Epithelial cell of prostate (primary cell): ENCODE results near the gene INF2.
A peak's percentile ranks its signal among the peaks of the same experiment; 100 is the strongest.
"Not testable (repeated sequence)": the region's sequence is repeated elsewhere in the genome, so short reads cannot be mapped to it uniquely, and the experiment has no call there.

Experiments
- DNase-seq: peaks from one replicate; pipeline ENCODE4 v3.0.0-alpha.2; 2011; ENCODE audit warnings: low read depth, low spot score
- H3K27ac ChIP-seq: fragments of 450-650 bp; 2 replicates; pipeline ENCODE4 v1.5.1; 2017; ENCODE audit warnings: mild to moderate bottlenecking

The INF2 gene

DNA sequence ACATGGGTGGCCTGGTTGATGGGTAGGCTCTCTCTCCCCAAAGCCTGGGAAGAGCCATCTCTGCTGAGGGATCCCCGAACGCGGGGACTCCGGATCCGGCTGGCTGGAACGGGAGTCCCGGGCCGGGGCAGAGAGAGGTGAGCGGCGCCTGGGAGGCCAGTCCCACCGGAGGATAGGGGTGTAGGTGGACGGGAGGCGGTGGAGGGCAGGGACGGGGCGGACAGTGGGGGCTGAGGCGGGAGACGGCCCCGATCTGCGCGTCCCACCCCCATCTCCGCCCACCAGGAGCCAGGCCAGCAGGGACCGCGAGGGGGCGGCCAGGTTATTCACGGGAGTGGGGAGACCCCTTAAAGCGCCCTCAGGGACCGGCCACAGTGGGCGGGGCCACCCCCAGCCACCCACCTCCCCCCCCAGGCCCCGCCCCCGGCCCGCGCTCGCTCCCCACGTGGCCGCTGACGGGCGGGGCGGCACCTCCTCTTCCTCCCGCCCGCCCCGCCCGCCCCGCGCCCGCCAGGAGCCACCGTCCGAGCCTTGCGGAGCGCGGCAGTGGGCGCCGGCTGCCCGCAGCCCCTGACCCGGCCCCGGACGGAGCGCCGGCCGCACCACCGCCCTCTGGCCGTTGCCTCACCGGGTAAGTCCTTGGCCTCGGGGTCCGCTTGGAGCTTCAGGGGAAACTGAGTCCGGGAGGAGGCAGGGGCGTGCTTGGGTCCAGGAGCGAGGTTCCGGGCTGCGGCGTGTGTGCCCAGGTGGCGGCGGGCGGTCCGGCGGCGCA, at the start of gene INF2:
Gene INF2, plus strand, starts transcription at position 510 of the 772 bp plus-strand sequence. CDS start 11,748 bp downstream, outside the sequence.
- peak within 1 kb of the TSS; percentile 88 for H3K27ac ChIP-seq
- DNase-seq = no peak

DNA sequence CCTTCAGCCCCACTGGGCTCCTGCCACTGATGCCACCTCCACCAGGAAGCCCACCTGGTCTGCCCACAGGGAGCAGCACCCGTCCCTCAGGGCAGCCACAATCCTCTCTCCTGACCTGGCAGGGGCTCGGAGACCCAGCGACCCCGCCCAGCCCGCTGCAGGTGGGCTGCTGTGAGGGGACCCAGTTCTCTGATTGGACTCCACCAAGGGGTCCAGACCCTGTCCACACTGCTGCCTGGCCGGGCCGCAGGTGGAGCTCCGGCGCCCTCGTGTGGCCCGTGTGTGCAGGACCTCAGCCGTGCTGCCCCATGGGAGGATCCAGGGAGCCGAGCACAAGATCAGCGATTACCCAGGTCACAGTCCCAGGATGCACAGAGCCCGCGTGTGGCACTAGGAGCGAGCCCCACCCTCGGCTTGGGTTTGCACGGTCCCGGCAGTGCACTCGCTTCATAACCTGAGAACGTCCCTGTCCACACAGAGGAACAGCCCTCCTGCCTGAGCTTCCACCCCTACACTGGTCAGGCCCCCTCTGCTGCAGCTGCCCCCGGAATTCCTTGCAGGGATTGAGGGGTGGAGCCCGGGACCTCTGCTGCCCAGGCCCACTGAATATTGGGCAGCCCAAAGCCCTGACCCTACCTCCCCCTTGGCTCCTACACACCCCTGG, 49.4 kb upstream of the INF2 start:
- no peak overlapping the region for H3K27ac ChIP-seq
- DNase-seq = no peak

DNA sequence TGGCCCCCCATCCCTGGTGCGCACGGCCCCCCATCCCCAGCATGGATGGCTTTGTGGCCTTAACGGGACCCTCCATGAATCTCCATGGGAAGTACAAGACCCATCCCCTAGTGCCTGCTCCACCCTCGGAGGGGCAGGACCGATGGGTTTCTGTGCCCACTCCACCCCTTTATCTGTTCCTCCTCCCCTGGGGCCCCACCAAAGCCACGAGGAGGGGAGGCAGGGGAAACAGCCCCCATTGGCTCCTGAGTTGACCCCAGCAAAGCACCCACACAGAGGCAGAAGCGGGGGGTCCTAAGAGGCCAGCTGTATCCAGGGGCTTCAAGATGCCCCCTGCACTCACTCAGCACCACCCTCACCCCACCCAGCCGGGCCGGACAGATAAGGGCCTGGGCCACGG, 48.7 kb upstream of the INF2 start:
- H3K27ac ChIP-seq = no peak overlapping the region
- no peak for DNase-seq

DNA sequence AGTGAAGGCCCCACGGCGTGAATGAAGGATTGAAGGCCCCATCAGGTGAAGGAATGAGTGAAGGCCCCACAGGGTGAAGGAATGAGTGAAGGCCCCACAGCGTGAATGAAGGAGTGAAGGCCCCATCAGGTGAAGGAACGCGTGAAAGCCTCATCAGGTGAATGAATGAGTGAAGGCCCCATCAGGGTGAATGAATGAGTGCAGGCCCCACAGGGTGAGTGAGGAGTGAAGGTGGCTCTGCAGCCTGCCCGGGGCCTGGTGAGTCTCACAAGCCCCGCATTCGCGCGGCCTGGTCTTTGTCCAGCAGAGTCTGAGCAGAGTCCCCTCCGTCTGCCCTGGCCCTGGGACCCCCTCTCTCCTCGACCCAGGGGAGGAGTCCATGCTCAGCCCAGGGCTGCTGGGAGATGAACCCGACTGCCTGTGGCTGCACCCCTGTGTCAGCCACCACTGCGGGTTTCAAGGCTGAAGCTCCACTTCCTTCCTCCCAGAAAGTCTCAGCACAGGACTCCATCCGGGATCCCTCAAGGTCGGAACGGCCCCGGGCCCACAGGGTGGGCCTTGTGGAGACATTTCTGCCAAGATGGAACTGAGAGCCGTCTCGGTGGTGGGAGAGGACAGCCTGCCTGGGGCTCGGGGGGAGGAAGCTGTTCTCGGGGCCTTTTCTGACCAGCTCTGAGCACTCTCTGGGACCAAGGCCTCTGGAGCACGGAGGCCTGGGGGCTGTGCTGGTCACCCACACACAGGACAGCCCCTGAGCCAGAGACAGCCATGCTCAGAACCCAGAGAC, 47.5 kb upstream of the INF2 start:
- DNase-seq = no peak
- no peak overlapping the region for H3K27ac ChIP-seq

DNA sequence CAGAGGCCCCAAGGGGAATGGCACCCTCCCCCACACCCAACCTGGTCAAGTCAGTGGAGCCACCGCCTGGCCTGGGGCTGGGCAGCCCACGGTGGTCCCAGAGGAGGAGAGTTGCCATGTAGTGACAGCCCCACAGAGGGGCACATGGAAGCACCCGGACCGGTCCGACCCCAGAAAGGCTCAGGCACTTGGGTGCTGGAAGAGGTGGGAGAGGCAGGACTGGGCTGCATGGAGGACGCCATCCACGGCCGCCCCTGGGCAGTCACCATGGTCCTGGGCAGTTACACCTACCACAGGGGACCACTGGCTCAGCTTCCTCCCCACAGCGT, 46.9 kb upstream of the INF2 start:
- H3K27ac ChIP-seq = no peak overlapping the region
- DNase-seq = no peak

DNA sequence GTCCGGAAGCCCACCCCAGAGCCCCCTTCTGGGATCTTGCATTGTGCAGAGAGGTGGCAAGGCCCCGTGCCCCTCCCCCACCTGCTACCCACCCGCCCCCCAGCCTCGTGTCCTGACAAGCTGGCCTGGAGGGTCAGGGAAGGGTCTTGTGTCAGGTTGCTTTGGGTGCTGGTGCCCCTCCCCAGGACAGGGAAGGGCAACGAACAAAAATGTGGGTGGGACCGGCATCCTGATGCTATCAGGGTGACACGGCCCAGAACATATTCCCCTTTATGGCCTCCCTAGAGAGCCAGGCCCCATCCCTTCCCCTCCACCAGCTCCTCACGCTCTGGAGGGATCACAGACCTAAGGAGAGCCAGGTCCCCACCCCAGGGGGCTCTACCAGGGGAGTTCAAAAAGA, 46.1 kb upstream of the INF2 start:
- no peak for DNase-seq
- no peak overlapping the region for H3K27ac ChIP-seq

DNA sequence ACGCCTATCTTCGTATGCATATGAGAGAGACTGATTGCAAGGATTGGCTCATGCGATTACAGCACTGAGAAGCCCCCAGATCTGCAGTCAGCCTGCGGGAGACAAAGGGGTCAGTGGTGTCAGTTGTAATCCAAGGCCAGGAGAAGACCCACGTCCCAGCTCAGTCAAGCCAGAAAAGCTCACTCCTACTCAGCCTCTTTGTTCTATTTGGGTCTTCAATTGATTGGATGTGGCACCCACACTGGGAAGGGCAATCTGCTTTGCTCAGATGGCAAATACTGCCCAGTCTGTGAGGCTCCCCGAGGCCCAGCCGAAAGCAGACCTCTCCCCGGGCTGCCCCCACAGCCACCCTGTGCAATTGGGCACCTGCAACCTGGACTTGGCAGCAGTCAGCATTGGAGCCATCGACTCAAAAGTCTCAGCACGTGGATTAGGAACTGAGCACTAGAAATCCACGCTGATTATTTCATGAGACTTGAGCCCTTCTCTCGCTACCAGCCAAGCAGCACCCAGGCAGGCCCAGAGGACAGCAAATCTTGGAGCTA, 45.3 kb upstream of the INF2 start:
- DNase-seq = no peak
- no peak overlapping the region for H3K27ac ChIP-seq

DNA sequence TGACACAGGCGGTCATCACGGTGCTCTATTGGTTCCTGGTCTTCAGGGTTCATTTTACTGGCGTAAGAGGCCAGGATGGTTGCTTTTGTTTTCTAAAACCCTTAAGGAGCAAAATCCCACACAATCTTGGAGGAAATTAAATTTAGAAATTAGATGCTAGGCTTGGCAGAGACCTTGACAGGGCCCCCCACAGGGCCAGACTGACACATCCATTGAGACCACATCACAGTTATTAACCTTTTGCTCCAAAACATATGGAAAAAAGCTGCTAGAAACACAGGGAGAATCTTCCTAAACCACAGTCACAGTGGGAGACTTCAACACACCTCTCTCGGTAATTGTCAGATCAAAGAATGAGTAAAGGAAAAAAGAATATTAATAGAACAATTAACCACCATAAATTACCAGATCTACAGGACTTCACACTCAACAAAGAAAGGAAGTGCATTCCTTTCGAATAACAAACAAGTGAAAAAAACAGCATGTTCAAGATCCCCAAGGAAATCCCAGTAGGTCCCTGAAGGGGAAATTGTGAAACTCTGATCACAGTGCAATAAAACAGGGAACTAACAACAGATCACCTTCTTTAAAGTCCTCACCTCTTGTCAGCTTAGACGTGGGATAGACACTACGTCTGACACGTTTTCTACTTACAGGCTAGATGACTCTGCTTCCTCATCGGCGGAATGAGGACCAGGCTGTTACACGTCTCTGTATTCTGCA, 44.6 kb upstream of the INF2 start:
- no peak for DNase-seq
- no peak overlapping the region for H3K27ac ChIP-seq

DNA sequence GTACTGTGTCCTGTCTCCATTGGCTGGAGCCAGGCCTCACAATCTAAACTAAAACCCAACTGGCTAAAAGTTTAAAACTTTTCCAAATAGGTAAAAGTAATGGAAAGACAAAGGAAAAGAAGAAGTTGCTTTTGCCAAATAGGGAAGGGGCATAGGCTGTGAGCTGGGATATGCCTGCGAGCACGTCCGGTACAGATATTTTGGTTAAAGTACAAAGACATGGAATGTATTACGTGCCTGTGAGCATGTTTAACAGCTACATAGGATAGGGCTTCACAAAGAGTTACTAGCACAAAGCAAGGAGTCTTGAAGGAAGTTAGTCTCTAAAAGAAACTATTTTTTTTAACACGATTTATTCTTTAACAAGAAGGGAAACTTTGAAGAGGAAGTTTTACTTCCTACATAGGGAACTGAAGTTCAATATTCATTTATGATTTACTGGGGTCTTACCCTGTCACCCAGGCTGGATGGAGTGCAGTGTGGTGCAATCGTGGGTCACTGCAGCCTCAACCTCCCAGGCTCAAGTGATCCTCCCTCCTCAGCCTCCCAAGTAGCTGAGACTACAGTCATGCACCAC, 41.9 kb upstream of the INF2 start:
- no peak for DNase-seq
- no peak overlapping the region for H3K27ac ChIP-seq

DNA sequence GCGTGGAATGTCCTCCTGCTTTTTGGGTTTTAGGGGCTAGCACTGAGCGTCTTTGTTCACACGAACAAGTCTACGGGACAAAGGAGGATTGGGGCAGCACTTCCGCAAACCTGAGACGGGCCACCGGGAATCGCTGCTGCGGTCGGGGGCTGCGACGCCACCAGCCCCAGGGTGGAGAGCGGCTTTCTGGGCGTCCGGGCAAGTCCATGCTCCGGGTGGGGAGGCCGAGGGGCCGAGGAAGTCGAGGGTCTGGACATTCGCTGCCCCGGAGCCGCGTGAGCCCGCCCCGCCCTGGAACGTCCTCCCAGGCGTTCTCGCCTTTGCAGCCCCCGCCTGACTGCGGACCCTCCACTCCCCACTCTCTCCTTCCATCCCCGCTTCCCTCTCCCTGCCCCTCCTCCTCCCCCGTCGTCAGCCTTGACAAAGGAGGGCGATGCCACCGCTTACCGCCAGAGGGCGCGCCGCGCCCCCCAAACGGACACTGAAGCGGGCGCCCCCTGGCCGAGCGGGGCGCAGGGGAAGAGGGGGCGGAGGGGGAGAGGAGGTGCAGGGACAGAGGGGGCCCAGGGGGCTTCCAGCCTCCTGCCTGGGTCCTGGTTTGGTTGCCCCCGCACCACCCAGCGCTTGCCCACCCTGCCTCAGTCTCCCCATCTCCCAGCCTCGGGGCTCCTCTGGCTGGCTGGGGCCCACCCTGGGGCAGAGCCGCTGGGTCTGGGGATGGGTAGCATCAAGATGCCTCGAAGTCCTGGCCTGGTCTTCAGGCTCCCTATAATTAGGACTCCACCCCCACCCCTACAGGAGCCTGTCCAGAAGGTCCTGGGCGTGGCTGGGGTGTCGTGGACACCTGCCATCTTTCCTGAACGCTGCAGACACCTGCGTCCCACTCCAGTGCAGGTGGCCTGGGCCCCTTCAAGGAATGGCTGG, 39.1 kb upstream of the INF2 start:
- no peak for DNase-seq
- H3K27ac ChIP-seq = no peak overlapping the region

DNA sequence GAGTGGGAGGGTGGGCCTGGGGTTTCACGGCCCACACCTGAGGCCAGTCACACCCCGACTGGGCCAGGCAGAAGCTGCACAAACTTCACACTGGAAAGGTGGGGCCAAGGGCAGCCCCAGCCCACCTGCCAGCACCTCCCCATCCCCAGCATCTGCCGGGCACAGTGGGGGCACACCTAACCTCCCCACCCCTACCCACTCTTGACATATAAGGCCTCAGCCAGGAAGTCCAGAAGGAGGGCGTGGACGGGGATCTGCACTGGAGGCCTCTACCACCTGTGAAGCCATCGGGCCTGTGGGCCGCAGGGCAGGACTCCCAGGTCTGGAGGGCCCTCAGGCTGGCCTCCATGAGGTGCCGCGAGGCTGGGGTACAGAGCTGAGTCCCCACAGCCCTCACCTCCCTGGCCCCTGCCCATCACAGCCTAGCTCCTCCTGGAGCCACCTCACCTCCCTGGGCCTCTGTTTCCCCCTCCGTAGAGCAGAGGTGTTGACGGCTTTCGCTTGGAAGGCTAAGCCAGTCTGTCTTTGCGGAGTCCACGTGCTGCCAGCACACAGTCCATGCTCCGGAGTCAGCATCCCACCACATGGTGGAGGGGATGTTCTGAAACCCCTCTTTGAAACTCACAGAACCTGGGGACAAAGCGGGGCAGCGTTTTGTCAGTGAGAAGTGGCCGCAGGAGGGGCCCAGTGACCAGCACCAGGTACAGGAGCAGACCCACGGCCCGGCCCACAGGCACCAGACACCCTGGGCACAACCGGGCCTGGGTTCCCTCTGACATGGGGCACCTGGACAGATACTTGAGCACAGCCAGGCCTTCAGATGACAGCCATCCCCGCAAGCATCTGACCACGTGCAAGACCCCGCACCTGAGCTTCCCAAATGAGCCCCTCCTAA, 38.2 kb upstream of the INF2 start:
- no peak overlapping the region for H3K27ac ChIP-seq
- no peak for DNase-seq

DNA sequence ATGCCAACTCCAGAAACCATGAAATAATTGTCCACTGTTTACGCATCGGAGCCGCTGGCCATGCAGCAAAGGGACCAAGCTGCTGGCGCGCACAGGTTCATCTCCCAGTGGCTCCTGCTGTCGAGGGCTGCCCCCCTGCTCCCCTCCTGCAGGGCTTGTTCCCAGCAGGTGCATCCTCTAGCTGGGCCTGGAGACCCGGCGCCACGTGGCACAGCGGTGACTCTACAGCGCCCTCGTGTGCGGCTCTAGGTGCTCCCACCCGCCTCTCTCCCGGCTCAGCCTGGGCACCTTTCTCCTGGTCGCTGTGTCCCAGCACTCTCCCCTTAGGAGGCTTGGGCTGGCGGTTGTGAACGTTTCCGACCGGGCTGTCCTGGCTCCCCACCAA, 37.5 kb upstream of the INF2 start:
- no peak overlapping the region for H3K27ac ChIP-seq
- DNase-seq = no peak

DNA sequence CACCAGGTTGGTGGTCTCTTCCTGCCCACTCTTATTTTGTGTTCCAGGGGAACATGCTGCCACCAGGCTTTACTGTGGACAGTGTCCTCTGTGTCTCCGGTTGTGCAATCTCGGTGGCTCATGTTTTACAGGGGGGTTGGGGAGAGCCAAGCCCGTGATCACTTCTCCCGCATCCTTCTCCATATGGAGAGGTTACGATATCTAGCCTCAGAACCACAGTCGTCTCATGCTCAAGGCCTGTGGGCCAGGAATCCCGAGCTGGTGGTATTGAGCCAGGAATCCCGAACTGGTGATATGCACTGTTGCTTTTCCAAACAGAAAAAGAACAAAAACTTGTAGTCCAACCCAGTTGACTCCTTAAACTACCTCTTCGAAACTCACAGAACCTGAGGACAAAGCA, 37.0 kb upstream of the INF2 start:
- no peak for DNase-seq
- H3K27ac ChIP-seq = no peak overlapping the region

DNA sequence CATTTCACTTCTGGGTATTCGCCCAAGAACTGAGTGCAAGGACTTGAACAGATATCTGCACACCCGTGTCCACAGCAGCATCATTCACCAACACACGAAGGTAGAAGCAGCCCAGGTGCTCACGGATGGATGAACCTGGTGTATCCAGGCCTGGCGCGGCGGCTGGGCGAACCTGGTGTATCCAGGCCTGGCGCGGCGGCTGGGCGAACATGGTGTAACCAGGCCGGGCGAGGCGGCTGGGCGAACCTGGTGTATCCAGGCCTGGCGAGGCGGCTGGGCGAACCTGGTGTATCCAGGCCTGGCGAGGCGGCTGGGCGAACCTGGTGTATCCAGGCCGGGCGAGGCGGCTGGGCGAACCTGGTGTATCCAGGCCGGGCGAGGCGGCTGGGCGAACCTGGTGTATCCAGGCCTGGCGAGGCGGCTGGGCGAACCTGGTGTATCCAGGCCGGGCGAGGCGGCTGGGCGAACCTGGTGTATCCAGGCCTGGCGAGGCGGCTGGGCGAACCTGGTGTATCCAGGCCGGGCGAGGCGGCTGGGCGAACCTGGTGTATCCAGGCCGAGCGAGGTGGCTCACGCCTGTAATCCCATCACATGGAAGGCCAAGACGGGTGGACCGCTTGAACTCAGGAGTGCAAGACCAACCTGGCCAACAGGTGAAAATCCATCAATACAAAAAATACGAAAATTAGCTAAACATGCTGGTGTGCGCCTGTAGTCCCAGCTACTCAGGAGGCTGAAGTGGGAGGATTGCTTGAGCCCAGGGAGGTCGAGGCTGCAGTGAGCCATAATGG, 36.1 kb upstream of the INF2 start:
- not testable (repeated sequence) for DNase-seq, H3K27ac ChIP-seq

DNA sequence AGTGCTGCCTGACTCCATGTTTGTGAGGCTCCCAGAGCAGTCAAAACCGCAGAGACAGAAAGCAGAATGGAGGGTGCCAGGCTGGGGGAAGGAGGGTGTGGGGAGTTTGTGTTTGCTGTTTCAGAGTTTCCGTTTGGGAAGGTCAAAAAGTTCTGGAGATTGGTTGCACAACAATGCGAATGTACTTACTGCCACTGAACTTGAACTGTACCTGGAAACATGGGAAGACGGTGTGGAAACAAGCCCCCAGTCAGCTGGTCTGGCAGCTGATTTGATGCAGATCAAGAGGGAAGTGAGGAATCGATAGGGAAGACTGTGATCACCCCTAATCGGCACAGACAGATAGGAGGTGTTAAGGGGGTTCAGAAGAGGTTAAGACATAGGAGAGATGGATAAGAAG, 35.3 kb upstream of the INF2 start:
- no peak for DNase-seq
- no peak overlapping the region for H3K27ac ChIP-seq

DNA sequence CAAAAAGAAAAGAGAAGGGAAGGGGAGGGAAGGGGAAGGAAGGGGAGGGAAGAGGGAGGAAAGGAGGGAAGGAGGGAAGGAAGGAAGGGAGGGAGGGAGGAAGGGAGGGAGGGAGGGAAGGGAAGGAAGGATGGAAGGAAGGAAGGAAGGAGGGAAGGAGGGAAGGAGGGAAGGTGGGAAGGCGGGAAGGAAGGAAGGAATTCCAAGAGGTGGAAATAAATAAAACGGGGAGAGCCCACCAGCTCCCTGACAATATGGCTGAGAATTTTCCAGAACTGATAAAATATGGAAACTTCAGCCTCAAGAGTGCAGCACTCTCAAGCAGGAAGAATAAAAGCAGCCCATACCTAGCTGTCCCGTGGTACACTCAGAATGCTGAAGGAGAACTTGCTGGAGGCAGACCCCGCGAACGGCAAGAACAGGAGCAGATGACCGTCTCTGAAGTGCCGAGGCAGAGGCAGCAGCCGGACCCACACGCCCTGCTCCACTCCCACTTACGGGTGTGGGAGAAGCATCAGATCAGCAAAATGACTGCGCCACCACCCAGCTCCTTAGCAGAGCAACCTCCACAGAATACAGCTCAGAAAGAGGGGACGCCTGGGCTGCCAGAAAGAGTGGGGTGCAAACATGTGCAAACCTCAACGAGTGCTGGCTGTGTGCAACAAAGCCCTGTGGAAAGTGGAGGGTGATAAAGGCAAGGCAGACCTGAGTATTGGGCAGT, 34.1 kb upstream of the INF2 start:
- H3K27ac ChIP-seq = no peak overlapping the region
- DNase-seq = no peak
